Measurements from ENCODE around the gene ZNF366.
A peak's percentile ranks its signal among the peaks of the same experiment; 100 is the strongest.

ZNF366 gene

GRCh38 chr5:72441094-72441723 lies 66.0 kb downstream of the ZNF366 start:
- no peak for DNase-seq (ENCODE audit: low spot score)

GRCh38 chr5:72440207-72440638 lies 67.0 kb downstream of the ZNF366 start:
- no peak for DNase-seq (ENCODE audit: low spot score)

GRCh38 chr5:72439192-72439591 lies 68.0 kb downstream of the ZNF366 start:
- no peak for DNase-seq (ENCODE audit: low spot score)

GRCh38 chr5:72438141-72438540 lies 69.1 kb downstream of the ZNF366 start:
- no peak for DNase-seq (ENCODE audit: low spot score)

GRCh38 chr5:72436796-72437471 lies 70.3 kb downstream of the ZNF366 start:
- DNase-seq (ENCODE audit: low spot score) = no peak

- no peak for DNase-seq (ENCODE audit: low spot score)
These were observed 72.3 kb downstream of the ZNF366 start for GRCh38 chr5:72434781-72435437.

- DNase-seq (ENCODE audit: low spot score) = no peak
These were observed 73.0 kb downstream of the ZNF366 start for GRCh38 chr5:72434056-72434780.

- no peak for DNase-seq (ENCODE audit: low spot score)
These were observed 73.7 kb downstream of the ZNF366 start for GRCh38 chr5:72433522-72433921.

GRCh38 chr5:72428669-72429068 lies 78.5 kb downstream of the ZNF366 start:
- DNase-seq (ENCODE audit: low spot score) = no peak

- DNase-seq (ENCODE audit: low spot score) = peak; percentile 37
These were observed 79.4 kb downstream of the ZNF366 start for GRCh38 chr5:72427488-72428437.

GRCh38 chr5:72427016-72427415 lies 80.2 kb downstream of the ZNF366 start:
- no peak for DNase-seq (ENCODE audit: low spot score)

GRCh38 chr5:72426019-72426418 lies 81.2 kb downstream of the ZNF366 start:
- no peak for DNase-seq (ENCODE audit: low spot score)

GRCh38 chr5:72418271-72418670 lies 88.9 kb downstream of the ZNF366 start:
- DNase-seq (ENCODE audit: low spot score) = no peak

GRCh38 chr5:72417333-72418062 lies 89.7 kb downstream of the ZNF366 start:
- no peak for DNase-seq (ENCODE audit: low spot score)

GRCh38 chr5:72415616-72416325 lies 91.4 kb downstream of the ZNF366 start:
- DNase-seq (ENCODE audit: low spot score) = no peak

GRCh38 chr5:72412283-72413055 lies 94.7 kb downstream of the ZNF366 start:
- no peak for DNase-seq (ENCODE audit: low spot score)

GRCh38 chr5:72410688-72411295 lies 96.4 kb downstream of the ZNF366 start:
- no peak for DNase-seq (ENCODE audit: low spot score)

- DNase-seq (ENCODE audit: low spot score) = peak; percentile 75
These were observed 98.6 kb downstream of the ZNF366 start for GRCh38 chr5:72408603-72409002.
